Osteocyte (in vitro differentiated cells): Measurements from ENCODE around the gene SLC9A5. TPM values are rescaled to one million over a fixed set of nuclear protein-coding genes. Genes with fewer than 3 reads are reported as not detected.

ENCODE experiments used
- DNase-seq: peaks from one replicate; pipeline ENCODE4 v3.0.0; 2021; ENCODE audit warnings: mixed read lengths; ENCODE audit not compliant: unreplicated experiment; ENCODE audit errors: extremely low spot score
- H3K27ac Mint-ChIP-seq: one replicate; pipeline ENCODE4 v1.8.0; 2021; ENCODE audit warnings: mild to moderate bottlenecking, mixed read lengths; ENCODE audit not compliant: unreplicated experiment
- H3K27me3 Mint-ChIP-seq: one replicate; pipeline ENCODE4 v1.8.0; 2021; ENCODE audit warnings: mixed read lengths; ENCODE audit not compliant: unreplicated experiment
- H3K36me3 Mint-ChIP-seq: one replicate; pipeline ENCODE4 v1.8.0; 2021; ENCODE audit warnings: mixed read lengths; ENCODE audit not compliant: unreplicated experiment
- H3K4me1 Mint-ChIP-seq: one replicate; pipeline ENCODE4 v1.8.0; 2021; ENCODE audit warnings: mixed read lengths; ENCODE audit not compliant: unreplicated experiment
- H3K4me3 Mint-ChIP-seq: one replicate; pipeline ENCODE4 v1.8.0; 2021; ENCODE audit warnings: mild to moderate bottlenecking, moderate library complexity, mixed read lengths; ENCODE audit not compliant: unreplicated experiment
- H3K9me3 Mint-ChIP-seq: one replicate; pipeline ENCODE4 v1.8.0; 2021; ENCODE audit warnings: mixed read lengths; ENCODE audit not compliant: unreplicated experiment
- CTCF ChIP-seq: fragments of 200-600 bp; sonication (generic); IDR thresholded peaks from 2 replicates; pipeline ENCODE4 v1.5.0; 2021; ENCODE audit warnings: antibody characterized with exemption, mild to moderate bottlenecking, moderate library complexity
- total RNA-seq: library from RNA; stranded (reverse); gene quantifications from 2 replicates; pipeline ENCODE4 v1.2.1, GENCODE V29; 2021

The SLC9A5 gene
- total RNA-seq, 1 donor from 2014 or later, result 4.2 TPM

DNA sequence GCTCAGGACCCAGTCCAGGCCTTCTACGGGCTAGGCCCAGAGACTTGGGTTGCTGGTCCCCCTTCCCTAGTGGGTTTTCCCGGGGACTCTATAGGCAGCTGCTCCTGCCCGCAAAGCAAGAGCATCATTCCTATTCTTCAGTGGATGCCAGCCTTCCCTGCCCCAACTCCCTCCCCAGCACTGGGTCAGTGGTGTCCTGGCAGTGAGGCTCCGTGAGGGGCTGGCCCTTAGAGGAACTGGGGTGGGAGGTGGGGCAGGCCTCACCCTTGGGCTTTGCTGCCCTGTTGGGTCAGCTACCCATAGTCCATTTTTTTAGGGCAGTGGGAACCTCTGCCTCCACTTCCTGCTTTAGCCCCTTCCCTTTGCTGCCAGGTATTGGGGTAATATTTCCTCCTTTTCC lies 22.7 kb downstream of the SLC9A5 start:
- DNase-seq, result no peak
- peaks cover 6% of the 10 kb centered on the region for H3K4me1 Mint-ChIP-seq
- H3K9me3 Mint-ChIP-seq, result no peaks in the 10 kb centered on the region

DNA sequence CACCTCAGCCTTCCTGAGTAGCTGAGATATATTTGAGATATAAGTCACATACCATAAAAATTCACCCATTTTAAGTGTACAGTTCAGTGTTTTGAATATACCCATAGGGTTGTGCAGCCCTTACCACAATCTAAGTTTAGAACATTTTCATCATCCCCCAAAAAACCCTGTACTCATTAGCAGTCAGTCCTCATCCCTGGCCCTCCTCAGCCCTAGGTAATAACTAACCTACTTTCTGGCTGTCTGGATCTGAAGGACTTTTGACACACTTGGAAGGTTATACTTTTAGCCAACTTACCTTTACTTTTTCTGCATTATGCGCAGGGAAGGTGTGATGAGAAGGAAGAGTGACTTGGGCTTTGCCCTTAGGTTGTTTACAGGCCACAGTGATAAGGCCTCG lies 26.5 kb downstream of the SLC9A5 start:
- H3K27me3 Mint-ChIP-seq, result no peaks in the 10 kb centered on the region
- no peak for DNase-seq
- peaks cover 23% of the 10 kb centered on the region for H3K4me1 Mint-ChIP-seq
- H3K4me3 Mint-ChIP-seq, result no peak overlapping the region
- peak overlapping the region; percentile 57 for H3K27ac Mint-ChIP-seq
- H3K36me3 Mint-ChIP-seq, result no peaks in the 10 kb centered on the region
- no peak for TF ChIP-seq CTCF
- H3K9me3 Mint-ChIP-seq, result no peaks in the 10 kb centered on the region

More for the DNA sequence above, 22.7 kb downstream of the SLC9A5 start:
- no peak for TF ChIP-seq CTCF
- Mint-ChIP-seq H3K27me3 (no peaks in the 10 kb centered on the region), H3K4me3 (no peak overlapping the region), H3K27ac (no peak overlapping the region), H3K36me3 (no peaks in the 10 kb centered on the region)

- no peaks in the 10 kb centered on the region for H3K27me3 Mint-ChIP-seq
- H3K9me3 Mint-ChIP-seq, result no peaks in the 10 kb centered on the region
- H3K27ac Mint-ChIP-seq, result peak overlapping the region; percentile 95
- H3K4me1 Mint-ChIP-seq, result peaks cover 23% of the 10 kb centered on the region
- H3K4me3 Mint-ChIP-seq, result peak overlapping the region; percentile 32
- DNase-seq, result no peak
- H3K36me3 Mint-ChIP-seq, result no peaks in the 10 kb centered on the region
- TF ChIP-seq CTCF, result no peak
Observed at GRCh38 chr16:67277294-67277998, 28.7 kb downstream of the SLC9A5 start.

- H3K4me3 Mint-ChIP-seq, result peak overlapping the region; percentile 64
- no peak for DNase-seq
Observed at GRCh38 chr16:67277999-67278772, 29.4 kb downstream of the SLC9A5 start.

More at GRCh38 chr16:67277999-67278772, 29.4 kb downstream of the SLC9A5 start:
- Mint-ChIP-seq H3K4me1 (peaks cover 23% of the 10 kb centered on the region), H3K36me3 (no peaks in the 10 kb centered on the region), H3K27ac (peak overlapping the region; percentile 95), H3K27me3 (no peaks in the 10 kb centered on the region), H3K9me3 (no peaks in the 10 kb centered on the region)
- no peak for TF ChIP-seq CTCF
